Measurements from ENCODE around the gene CMC1.
"Not testable (repeated sequence)": the region's sequence is repeated elsewhere in the genome, so short reads cannot be mapped to it uniquely, and the experiment has no call there.

The CMC1 gene, protein sequence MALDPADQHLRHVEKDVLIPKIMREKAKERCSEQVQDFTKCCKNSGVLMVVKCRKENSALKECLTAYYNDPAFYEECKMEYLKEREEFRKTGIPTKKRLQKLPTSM

DNA sequence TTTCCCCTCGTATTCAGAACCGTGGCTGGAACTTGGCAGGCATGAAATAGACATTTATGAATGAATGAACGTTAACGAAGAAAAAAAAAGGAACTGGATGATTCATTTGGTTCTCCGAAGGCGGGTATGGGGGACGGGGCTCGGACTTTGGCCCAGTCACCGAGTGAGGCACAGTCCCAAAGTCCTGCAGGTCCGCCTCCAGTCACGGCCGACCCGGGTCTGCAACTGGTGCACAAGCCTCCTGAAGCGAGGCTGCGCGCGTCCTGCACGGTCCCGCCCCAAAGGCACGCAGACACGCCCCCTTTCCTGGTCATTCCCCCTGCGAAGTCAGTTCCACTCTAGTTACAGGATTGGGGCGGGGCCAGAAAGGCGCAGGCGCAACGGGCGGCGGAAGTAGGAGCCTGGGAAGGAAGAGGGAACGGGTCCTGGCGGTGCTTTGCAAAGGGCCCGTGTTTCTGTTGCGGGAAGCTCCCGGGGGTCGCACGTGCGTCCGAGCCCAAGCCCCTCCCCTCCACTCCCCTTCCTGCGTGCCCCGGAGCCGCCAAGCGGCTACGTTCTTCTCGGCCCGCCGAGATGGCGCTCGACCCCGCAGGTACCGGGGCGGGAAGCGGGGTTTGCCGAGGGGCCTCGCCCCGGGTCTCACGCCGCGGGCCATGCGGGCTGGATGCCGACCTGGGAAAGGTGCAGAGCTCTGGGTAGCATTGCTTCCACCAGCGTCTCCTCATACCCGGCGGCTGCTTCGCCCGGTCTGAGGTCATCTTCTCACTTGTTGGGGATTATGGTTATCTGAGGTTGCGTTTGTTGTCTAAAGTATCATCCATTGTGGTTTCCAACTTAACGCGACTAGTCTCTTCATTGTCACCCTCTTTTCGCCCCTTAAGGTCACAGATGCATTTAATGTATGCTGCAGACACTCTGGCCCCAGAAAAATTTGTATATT, at the start of gene CMC1:
TSS of gene CMC1 (plus strand) at position 399 of the 940 bp plus-strand sequence. CDS start at position 574, 175 bp downstream.
- DNase-seq = peak; percentile 98

DNA sequence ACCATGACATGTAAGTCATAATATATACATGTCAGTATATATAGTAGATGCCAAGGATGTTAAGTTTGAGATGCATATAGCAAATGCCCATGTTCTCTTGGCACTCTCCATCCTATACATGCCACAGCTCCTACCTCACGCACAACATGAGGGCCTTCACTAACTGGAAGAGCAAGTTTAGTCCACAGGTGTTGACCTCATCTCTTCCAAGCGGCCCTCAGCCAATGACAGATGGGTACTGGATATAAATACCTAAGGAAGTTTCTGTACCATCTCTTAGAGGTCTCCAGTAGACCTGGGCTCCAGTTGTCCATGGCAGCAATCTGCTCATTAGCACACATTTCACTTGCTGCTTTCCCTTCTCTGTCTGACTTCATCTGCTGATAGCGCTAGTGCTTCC, 43.3 kb upstream of the CMC1 start:
- no peak for DNase-seq

DNA sequence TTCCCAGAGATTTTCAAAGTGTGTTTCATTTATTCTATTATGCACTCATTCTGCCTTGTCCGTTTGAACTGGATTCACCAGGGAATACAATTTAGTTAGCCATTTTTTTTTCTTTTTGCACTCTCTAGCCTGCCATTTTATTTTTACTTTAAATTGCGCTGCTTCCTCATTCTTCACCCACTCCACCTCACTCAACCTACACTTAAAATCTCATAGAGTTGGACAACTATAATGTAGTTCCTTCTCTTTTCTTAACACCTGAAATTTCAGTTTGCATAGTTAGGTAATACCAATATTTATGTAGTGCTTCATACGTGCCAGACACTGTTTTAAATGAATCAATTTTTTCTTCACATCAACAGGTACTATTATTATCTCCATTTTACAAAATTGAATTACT, 42.4 kb upstream of the CMC1 start:
- no peak for DNase-seq

DNA sequence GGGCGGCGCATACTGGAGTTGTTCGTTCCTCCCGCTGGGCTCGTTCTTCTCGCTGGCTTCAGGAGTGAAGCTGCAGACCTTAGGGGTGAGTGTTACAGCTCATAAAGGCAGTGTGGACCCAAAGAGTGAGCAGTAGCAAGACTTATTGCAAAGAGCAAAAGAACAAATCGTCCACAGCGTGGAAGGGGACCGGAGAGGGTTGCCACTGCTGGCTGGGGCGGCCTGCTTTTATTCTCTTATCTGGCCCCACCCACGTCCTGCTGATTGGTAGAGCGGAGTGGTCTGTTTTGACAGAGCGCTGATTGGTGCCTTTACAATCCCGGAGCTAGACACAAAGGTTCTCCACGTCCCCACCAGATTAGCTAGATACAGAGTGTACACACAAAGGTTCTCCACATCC, 41.8 kb upstream of the CMC1 start:
- not testable (repeated sequence) for DNase-seq

DNA sequence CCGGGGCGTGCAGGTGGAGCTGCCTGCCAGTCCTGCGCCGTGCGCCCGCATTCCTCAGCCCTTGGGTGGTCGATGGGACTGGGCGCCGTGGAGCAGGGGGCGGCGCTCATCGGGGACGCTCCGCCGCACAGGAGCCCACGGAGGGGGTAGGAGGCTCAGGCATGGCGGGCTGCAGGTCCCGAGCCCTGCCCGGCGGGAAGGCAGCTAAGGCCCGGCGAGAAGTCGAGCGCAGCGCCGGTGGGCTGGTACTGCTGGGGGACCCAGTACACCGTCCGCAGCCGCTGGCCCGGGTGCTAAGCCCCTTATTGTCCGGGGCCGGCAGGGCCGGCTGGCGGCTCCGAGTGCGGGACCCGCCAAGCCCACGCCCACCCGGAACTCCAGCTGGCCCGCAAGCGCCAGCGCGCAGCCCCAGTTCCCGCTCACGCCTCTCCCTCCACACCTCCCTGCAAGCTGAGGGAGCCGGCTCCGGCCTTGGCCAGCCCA, 41.0 kb upstream of the CMC1 start:
- not testable (repeated sequence) for DNase-seq

DNA sequence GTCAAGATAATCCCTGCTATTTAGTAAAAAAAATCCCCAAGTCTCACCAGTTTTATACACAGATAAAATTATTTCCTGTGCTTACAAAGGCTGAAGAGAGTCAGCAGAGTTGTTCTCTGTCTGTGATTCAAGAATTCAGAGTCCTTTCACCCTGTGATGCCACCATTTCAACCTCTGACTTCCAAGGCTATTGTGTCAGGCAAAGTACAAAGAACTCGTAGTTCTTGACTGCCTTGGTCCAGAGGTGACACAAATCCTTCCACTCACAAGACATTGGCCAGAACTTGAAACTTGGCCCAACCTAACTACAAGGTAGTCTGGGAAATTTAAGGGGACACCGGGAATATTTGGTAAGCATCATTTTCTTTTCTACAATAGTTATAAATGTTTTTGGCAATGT, 34.9 kb upstream of the CMC1 start:
- no peak for DNase-seq

DNA sequence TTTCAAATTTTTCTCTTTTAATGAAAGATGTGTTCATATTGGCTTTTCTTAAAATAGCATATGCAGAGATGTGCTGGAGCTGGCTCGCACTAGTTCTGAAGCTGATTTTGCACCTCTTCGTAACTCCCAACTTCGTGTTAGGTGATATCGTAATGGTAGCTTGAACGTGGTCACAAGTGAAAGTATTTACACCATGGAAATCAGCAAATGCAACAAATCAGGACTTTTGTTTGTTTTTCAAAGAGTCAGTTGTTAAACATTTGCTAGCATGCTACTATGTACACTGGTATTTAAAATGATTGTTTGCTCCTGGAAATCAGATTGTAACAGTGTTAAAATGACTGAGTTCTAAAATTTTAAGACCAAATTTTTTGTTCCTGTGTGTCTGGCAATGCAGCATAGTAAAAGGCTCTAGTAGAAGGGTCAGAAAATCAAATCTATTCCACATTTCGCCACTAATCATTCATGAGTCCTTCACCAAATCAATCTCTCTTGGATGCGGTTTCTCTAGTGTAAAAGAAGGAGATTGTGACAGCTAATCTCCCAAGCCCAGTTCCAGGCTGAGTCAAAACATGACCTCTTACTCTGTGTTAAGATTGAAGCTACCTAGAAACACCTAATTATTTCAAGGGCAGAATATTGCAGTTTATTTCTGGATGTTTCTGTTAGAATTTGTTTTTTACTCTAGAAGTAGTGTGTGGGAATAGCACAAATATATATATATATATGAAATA, 34.3 kb upstream of the CMC1 start:
- no peak for DNase-seq

DNA sequence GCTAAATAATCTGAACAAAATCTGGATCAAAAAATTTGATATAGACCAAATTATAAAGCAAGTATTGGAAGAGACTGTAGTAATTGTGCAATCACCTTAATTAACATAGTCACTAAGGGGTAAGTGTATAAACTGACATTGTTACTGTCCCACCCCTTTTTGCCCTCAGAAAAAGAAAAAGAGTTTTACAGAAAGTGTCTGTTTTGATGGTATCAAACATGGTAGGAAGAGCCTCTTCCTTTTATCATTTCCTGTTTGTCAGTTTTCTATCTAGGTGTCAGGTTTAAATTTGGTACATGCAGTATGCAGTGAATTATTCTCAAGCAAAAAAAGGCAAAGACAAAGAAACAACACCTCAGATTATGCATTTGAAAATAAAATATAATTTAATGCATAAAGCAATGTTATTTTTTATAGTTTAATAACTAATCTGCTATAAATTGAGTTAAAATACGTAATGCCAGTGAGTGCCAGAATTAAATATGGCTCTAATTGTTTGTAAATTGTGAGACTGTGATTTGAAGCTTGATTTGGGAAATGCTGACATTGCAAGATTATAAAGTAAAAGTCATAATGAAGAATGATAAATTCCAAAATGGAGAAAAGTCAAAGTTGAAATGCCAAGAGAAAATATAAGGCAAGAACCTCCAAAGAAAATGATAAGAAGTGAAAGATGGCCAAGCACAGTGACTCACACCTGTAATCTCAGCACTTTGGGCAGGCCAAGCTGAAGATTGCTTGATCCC, 30.3 kb upstream of the CMC1 start:
- no peak for DNase-seq

DNA sequence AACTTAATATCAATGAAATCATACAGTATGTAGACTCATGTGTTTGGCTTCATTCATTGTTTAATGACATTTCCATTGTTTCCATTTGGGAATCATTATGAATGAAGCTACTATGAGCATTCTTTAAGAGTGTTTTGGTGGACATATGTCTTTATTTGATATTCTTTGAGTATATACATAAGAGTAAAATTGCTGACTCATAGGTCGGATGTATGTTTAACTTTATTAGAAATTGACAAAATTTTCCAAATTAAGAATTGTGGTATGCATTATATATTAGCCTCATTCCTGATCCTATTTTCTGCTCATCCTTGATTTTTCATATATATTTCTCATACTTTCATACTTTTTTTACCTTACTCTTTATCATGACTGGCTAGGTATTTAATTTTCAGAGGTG, 28.7 kb upstream of the CMC1 start:
- no peak for DNase-seq

DNA sequence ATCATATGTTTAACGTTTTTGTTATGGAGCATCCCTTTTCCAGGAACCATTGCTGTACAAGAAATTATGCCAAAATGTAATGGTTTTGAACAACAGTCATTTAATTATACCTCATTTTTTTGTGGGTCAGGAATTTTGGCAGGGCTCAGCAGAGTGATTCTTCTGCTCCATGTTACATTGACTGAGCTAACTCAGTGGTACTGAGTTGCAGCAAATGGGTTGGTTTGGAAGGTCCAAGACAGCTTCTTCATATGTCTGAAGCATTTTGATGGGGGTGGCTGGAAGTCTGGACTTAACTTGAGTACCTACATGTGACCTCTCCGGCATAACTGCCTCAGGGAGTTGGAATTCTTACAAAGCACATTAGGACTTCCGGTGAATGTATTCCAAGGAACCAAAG, 26.0 kb upstream of the CMC1 start:
- no peak for DNase-seq

DNA sequence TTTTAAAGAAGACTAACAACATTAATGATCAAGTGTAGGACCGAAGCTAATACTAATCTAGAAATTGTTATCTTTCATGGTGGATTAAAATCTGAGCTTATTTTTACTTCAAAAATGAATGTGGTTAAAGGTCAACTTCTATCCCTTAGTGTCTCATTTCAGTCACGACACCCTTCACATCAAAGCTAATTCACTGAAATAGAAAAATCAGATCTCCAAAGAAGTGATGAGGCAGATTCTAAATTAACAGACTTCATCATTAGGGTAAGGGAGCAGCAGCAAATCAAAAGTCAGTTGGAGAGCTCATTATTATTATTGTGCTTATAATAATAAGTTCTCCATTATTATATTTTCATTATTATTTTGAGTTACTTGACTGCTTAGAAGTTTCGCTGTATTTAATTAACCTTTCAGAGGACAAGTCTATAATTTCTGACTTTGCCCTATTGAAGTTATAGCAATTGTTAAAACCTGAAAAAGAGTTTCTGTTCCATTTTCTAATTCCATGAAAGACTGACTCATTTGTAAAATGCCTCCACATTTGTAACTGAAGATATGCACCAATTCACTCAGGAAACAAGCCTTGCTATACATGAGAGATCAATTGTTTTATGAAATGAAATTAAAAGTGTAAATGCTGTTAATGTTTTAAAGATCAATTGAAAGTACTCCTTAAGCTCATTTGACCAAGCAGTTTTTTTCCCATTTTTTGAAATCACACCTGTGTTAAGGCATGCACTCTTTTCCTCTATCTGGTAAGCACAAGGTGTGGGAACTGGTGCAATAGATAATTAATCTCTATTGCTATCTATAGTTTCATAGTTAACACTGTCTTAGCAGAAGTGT, 23.1 kb upstream of the CMC1 start:
- DNase-seq = no peak

DNA sequence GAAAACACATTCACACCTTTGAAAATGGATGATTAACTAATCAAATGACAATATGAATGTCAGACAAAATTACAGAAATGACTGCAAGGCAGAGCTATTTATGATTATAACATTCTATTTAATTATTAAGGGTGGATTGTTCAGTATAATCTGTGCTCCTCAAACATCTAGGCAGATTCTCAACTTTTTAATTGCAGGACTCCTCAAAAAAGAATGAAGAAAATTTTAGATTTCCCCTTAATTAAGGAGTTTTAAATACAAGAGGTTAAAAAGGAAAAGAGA, 22.6 kb upstream of the CMC1 start:
- DNase-seq = no peak

DNA sequence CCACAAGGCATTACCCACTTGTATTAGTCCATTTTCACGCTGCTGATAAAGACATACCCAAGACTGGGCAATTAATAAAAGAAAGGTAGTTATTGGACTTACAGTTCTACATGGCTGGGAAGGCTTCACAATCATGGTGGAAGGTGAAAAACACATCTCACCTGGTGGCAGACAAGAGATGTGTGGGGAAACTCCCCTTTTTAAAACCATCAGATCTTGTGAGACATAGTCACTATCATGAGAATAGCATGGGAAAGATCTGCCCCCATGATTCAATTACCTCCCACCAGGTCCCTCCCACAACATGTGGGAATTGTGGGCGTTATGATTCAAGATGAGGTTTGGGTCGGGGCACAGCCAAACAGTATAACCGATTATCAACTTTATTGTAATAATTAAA, 17.0 kb upstream of the CMC1 start:
- no peak for DNase-seq

DNA sequence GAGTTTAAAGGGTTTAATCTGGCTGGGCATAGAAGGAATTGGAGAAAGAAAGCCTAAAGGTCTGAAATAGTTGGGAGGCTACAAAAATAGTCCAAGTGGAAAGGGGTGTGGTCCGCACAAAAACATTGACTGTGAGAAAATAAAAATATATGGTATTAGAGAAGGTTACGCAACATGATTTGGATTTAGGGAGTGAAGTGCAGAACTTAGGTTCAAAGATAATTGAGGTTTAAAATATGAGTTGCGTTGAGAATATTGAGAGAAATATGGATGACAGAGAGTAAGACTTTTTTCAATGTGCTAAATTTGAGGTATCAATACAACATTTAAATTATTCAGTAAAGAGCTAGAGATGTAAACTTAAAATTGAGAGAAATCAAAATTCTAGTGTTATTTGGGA, 15.4 kb upstream of the CMC1 start:
- no peak for DNase-seq

DNA sequence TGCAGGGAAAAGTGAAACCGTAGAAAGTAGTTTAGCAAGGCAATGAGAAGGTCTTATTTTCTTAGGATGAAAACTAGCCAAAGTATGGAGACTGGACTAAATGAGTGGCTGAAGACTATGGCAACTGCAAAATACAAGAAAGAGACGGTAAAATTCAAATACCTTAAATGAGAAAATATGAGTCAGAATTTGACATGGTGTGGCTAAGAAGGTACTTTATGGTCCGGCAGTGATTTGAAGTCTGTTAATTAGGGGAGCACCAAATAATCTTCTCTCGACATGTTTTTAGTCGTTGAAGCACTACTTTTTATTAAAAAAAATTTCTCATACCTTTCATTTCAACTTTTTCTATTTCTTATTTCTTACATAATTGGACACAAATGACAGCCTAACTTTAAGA, 12.8 kb upstream of the CMC1 start:
- no peak for DNase-seq

DNA sequence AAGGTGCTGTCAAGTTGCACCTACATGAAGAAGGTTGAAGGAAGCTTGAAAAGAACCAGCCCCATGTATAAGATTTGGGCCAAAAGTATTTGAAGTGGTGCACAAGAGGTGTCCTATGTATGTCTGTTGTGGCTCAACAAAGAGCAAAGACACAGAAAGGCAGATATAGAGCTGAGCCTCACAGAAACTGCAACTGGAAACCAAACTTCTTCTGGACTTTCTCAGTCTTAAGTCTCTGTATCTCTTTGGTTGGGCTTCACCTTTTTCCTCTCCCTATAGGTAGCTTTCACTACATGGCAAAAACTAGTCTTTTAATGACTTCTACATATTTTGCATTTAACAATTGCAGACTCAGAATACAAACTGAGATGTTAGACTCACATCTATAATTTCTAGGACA, 8.8 kb upstream of the CMC1 start:
- no peak for DNase-seq

DNA sequence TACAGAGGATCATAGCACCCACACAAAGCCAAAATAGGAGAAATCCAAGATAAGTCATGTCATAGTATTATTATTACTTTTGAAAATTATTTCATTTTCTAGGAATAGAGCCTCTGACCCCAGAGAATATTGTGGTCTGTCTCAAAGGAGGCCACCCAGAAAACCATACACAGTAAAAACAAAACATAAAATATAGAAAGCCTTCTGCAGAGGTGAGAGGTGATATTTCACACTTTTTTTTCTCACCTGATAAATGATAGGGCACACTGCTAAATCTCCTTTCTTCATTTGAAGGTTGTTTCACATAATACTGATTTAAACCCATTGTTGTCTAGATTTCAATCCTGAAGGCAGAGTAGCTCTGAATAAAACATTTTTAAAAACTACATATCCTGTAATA, 7.0 kb upstream of the CMC1 start:
- no peak for DNase-seq

DNA sequence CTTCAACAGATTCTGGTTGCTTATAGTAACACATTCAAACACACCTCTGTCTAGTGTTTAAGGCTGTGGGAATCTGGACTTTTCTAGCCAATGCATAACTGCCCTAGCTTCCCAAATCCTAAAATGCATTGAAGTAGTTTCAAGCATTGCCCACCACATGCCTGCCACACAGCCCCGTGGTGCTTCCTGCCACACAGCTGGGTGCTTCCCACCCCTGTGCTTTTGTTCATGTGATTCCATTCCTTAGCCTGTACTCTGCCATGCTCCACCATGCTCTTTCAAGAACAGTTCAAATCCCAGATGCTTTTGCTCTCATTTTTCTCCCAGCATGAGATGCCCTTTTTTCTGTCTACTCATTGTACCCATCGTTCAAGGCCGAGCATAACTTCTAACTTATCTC, 2.3 kb upstream of the CMC1 start:
- DNase-seq = no peak

DNA sequence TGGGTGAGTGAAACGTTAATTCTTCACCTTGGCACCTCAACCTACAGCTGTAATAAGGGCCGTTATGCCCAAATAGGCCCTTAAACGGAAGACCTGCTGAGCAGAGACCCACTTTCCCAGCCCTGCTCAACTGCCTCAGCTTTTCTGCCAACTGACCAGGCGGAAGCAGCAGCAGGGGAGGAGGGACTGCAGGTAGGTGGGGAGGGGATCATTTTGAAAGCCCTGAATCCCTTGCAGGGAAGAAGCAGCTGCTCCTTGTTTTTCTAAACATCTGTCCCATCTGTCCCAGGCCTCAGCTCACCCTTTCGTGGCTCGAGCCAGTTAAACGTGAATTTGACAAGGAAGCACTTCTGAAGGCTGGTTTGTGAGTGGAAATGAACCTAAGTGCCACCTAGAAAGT, 978 bp upstream of the CMC1 start:
- DNase-seq = no peak

DNA sequence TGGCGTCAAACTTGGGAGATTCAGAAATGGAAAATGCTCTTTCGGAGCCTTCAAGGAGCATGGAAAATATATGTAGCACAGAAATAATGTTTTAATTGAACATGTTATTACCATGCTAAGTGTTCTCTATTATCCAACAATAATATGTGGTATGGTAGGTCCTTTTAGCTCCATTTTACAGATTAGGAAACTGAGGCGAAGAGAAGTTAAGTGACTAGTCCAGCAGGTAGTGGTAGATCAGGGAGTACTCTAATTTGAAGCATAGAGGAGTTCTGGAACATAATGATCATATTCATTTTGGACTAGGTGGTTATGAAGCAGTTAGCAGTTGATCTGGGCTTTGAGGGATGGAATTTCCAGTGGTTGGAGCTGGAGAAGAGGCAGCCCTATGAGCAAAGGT, 1.1 kb downstream of the CMC1 start:
- no peak for DNase-seq

DNA sequence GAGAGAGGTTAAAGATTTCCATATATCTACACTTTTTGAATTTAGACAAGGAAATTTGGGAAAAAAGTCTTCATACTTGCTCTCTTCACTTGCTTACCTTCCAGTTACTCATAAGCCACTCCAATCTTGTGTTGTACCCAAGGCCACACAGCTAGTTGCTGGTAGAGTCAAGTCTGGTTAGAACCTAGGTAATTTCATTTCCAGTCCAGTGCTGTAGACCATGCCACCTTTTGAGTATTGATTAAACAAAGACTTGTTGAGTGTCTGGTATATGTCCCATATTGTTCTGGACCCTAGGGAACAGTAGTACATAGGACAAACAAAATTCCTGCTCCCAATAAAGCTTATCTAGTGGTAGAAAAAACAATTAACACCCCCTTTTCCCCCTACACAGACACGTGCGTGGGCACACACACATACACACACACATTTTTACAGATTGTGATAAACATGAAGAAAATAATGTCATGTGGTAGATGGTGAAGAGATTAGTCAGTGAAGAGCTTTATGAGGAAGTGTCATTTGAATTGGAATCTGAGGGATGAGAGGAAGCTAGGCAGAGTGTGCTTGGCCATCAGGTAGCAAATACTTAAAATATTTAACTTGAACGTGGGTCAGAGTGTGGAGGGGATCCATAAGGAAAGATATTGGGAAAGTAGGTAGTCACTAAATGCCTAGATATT, 2.1 kb downstream of the CMC1 start:
- no peak for DNase-seq

DNA sequence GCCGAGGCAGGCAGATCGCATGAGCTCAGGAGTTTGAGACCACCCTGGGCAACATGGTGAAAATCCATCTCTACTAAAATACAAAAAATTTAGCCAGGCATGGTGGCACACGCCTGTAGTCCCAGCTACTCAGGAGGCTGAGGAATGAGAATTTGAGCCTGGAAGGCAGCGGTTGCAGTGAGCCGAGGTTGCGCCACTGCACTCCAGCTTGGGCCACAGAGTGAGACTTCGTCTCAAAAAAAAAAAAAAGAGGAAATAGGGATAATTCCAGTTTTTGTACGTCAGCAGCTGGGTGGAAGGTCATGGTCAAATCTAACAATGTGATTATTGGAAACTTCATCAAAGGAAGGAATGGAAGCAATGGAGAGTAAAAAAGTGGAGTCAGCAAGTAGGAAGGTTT, 3.1 kb downstream of the CMC1 start:
- DNase-seq = no peak

Data from NCI-H2029 (cell line).